ENCODE measurements around the gene CRYL1.

CRYL1 gene

GRCh38 chr13:20513466-20513995, 12.1 kb downstream of the CRYL1 start:
- no peak for DNase-seq (ENCODE audit: low spot score)
- TF ChIP-seq CTCF (IDR thresholded peaks at IDR 0.05; ENCODE audit: extremely low read depth, missing control alignments) = no peak

DNA sequence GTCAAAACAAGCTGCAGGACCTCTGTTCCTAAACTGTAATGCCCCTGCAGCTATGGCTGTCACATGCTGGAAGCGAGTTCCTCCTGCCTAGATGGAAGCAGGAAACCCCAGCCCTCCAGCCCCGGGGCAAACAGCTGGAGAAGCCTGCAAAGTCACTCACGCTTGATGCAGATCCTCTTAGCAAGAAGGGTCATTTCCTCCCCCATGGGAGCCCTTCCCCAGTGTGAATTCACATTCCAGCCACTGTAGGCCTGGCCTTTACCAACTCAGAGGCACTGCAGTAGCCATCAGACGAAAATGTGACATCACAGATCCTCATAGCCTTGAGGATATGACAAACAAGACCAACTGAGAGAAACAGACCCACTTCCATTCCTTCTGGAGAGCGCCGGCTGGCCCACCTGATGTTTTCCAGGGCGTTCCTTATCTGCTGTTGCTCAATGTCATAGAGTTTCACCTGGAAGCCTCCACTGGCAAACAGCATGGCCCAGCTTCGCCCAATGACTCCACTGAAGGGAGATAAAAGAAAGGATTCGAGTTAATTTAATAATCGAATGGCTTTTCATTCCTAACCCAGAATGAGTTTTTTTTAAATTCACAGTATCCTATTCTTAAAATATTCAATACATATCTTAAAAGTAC, 13.5 kb downstream of the CRYL1 start:
- no peak for TF ChIP-seq CTCF (IDR thresholded peaks at IDR 0.05; ENCODE audit: extremely low read depth, missing control alignments)
- no peak for DNase-seq (ENCODE audit: low spot score)

DNA sequence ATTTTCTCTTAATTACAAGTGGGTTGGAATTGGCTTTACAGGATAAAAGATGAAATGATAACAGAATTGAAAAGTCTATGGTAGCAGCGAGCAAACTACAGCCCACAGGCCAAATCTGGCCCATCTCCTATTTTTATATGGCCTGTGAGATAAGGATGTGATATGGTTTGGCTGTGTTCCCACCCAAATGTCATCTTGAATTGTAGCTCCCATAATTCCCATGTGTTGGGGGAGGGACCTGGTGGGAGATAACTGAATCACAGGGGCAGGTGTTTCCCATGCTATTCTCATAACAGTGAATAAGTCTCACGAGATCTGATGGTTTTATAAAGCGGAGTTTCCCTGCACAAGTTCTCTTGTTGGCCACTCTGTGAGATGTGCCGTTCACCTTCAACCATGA, 19.0 kb downstream of the CRYL1 start:
- no peak for TF ChIP-seq CTCF (IDR thresholded peaks at IDR 0.05; ENCODE audit: extremely low read depth, missing control alignments)
- no peak for DNase-seq (ENCODE audit: low spot score)

GRCh38 chr13:20505405-20506366, 20.0 kb downstream of the CRYL1 start:
- TF ChIP-seq CTCF (IDR thresholded peaks at IDR 0.05; ENCODE audit: extremely low read depth, missing control alignments) = no peak
- no peak for DNase-seq (ENCODE audit: low spot score)

- TF ChIP-seq CTCF (IDR thresholded peaks at IDR 0.05; ENCODE audit: extremely low read depth, missing control alignments) = no peak
- DNase-seq (ENCODE audit: low spot score) = no peak
Observed at GRCh38 chr13:20503088-20504083, 22.3 kb downstream of the CRYL1 start.

GRCh38 chr13:20501592-20501991, 24.1 kb downstream of the CRYL1 start:
- TF ChIP-seq CTCF (IDR thresholded peaks at IDR 0.05; ENCODE audit: extremely low read depth, missing control alignments) = no peak
- no peak for DNase-seq (ENCODE audit: low spot score)
